OCI-M1 (cell line): Measurements from ENCODE around the gene CIB4.

Experiments used
- DNase-seq: peaks from one replicate; lab custom pipeline; 2025; lab: John Stamatoyannopoulos, UW

The CIB4 gene

GRCh38 chr2:26642429-26642828 is 1.3 kb upstream of the CIB4 start:
- DNase-seq: no peak

- peak; percentile 12 for DNase-seq
Measured at GRCh38 chr2:26640331-26640745, 828 bp downstream of the CIB4 start.

DNA sequence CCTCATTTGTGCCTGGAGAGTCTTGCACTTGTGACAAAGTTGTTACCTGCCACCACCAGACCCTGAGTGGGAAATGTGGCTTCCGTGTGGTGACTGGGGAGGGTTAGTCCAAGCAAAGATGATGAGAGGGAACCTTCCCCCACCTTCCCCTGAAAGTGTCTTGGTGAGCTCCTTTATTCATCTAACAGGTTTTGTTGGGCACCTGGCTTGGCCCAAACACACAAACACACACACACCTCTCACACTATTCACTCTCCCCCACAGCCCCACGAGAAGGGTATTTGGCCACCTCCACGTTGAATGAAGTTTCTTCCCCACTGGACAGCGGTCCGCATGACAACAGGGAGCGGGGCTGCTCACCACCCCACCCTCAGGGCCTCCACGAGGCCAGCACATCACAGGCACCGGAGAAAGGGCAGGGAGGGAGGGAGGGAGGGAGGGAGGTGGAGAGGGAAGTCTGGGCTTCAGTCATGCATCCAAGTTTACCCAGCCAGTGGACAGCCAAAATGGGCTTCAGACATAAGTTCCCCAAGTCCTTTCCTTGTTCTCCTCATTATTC is 1.4 kb downstream of the CIB4 start:
- no peak for DNase-seq

- no peak for DNase-seq
Measured at GRCh38 chr2:26637811-26638310, 3.3 kb downstream of the CIB4 start.

GRCh38 chr2:26636935-26637334 is 4.2 kb downstream of the CIB4 start:
- DNase-seq: no peak

GRCh38 chr2:26635401-26635800 is 5.8 kb downstream of the CIB4 start:
- DNase-seq: no peak

DNA sequence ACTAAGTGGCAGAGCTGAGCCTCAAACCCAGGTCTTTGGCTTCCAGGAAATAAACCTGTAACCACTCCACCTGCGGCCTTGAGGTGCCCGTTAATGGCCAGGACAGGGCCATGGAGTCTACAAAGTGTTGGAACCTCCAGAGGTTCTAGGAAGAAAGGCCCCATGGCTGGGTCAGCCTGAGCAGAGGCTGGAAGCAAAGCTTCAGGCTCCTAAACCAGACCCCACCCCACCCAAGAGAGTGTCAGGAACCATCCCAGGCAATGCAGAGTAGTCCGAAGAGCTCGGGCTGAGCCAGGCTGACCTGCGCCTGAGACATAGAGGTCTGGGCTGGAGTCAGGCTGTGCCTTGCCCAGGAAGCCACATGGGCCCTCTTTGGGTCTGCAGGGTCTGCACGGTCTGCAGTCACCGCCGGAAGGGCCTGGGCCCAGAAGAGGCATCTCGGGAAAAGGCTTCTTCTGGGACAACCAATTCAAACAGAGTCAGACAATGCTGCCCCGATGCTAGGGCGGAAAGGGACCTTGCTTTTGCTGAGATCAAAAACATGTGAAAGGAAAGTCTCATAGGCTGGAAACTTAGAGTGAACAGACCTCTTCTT is 6.4 kb downstream of the CIB4 start:
- DNase-seq: no peak

- no peak for DNase-seq
Measured at GRCh38 chr2:26633993-26634595, 7.1 kb downstream of the CIB4 start.

DNA sequence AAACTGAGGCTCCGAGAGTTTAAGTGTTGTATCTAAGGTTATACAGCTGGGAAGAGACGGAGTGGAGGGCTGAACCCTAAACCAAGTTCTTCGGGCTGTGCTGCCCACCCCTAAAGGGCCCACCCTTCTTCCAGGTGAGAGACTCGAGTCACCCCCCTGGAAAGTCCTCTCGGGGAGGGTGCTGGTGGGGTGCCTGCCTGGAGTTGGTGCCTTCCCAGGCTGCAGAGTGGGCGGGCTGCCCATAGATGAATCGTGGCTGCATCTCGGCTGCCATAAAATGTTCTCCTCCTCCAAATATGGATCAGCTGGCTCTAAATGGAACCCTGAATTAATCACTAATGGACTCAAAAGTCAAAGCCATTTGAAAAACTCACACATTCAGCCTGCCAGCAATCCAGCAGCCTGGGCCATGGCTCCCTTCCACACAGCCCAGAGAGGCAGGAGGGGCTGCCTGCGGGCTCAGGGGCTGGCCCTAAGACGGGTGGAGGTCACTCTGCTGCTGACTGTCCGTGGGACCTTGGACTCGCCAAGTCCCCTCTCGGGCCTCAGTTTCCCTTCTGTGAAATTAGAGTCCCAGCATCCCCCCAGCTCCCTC is 7.7 kb downstream of the CIB4 start:
- no peak for DNase-seq

GRCh38 chr2:26632624-26633185 is 8.5 kb downstream of the CIB4 start:
- peak; percentile 61 for DNase-seq

DNA sequence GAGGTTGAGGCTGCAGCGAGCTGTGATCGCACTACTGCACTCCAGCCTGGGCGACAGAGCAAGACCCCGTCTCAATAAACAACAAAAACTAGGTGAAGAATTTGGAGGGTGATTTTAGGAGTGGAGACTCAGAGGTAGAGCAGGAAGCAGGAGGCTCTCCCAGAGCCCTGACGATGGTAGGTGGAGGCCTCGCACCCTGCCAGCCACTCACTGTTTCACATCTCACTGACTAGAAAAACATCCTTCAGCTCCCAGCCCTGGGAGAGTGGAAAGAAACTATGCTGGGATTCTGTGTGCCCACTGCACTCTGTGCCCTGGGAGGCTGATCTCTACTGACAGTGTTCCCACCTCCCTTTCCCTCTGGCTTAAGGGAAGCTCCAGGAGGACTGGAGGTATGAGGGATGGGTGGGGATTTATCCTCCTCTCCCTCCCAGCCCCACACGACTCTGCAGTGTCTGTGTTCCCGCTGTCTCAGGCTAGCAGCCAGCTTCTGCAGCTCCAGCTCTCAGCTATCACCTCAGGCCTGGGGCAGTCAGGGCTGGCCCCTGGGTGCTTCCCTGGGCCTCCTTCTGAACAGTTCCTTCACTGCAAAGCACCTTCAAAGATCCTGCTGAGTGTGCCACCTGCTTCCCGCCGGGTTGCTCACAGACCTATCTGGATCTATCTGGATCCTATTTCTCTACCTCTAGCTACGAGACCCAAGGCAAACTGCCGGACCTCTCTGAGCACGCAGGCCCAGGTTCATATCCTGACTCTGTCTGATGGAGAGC is 9.6 kb downstream of the CIB4 start:
- no peak for DNase-seq

DNA sequence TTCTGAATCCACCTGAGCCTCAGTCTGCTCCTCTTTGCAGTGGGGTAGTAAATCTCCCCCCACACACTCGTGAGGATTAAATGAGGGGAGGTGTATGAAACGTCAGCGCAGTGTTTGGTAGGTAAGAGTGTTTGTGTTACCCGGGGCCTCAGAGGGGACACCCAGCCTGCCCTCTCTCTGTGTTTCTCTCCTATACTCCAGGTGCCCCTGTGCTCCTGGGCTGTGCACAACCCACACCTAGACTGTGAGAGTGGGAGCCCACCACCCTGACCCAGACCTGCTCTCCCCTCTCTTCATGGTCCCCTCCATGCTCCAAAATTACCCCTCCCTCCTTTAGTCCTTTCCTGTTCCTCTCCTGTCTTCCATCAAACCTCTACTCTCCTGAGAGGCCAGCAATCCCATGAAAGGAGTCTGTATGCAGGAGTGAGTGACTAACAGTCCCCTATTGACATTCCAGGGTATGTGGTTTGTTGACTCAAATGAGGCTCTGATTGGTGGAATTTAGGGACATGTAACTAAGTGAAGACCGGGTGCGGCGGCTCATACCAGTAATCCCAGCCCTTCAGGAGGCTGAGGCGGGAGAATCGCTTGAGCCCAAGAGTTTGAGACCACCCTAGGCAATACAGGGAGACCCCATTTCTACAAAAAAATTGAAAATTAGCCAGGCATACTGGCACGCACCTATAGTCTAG is 10.4 kb downstream of the CIB4 start:
- no peak for DNase-seq

GRCh38 chr2:26630235-26630634 is 10.9 kb downstream of the CIB4 start:
- no peak for DNase-seq

- DNase-seq: no peak
Measured at GRCh38 chr2:26629751-26630150, 11.4 kb downstream of the CIB4 start.

GRCh38 chr2:26629346-26629630 is 11.9 kb downstream of the CIB4 start:
- no peak for DNase-seq

DNA sequence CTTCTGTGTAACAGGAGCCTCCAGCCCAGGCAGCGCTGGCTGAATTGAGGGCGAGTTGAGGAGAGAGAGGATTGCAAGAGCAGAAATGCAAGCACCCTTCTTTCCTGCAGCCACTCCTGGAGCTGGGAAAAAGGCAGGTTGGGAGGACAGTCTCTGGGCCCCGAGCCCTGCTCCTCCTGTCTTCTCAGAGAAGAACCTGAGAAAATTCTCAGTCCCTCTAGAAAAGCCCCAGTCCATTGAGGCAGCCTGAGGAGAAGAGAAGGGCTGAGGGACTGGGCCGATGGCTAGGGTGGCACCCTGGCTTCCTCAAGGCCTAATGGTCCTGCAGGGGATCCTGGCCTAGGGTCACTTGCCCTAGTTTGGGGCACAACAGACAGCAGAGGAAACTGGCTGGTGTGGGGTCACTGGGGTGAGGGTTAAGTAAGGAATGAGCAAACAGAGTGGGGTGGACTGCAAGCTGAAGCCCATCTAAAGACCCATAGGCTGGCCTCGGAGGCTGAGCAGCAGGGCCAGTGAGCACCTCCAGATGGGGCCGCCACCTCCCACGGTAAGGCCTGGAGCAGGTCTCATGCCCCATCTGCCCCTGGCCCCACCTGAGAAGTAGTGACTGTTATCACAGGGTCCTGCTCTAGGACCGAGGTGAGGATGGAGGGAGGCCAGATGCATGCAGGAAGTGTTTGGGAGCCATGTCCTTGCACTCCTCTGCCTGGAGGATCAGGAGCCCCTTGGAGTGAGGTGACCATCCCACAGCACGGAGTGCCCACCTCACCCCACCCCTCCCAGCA is 12.4 kb downstream of the CIB4 start:
- DNase-seq: no peak

DNA sequence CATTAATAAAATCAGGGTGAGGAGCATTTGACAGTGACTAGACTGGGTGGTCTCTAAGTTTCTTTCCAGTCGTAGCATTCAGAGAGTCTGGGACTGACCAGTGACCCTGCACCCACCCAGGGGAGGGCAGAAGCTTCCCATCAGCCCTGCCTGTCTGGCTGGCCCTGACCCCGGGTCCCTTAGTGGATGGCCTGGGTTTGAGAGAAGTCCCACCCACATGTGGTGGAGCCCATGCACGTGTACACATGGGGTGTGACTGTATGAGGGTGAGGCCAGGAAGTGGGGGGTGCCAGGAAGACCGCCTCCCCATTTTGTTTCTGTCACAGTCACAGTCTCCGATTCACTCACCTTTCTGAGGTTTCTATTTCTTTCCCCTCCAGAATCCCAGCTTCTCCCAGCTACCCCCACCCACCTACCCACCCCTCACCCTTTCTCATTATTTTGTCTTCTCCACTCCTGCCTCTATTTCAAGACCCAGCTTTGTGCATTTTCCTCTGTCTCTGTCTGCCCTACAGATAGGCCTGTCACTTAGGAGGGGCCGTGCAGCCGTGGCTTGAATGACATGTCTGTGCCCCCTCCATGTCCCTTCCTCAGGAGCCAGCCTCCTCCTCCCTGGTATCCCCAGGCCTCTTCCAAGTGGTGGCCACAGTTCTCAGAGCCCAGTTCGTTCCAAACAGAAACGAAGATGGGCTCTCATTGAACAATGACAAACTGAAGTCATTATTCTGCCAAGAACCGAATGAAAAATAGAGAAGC is 13.6 kb downstream of the CIB4 start:
- DNase-seq: no peak

DNA sequence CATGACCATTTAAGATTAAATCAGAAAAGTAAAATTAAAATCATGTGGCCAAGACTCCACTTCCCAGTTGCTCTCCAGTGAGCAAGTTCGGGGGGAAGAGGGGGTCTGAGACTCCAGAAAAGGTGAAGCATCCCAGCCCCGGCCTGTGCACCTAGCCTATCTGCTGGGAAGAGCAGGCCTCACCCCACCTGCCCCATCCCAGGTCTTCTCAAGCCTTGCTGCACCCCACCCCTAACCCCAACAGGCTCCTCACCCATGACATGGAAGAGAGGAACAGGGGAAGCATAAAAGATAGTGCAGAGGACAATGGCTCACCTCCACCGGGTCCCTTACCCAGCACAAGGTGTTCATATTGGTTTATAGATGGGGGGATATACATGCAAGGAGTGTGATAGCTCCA is 14.6 kb downstream of the CIB4 start:
- no peak for DNase-seq

DNA sequence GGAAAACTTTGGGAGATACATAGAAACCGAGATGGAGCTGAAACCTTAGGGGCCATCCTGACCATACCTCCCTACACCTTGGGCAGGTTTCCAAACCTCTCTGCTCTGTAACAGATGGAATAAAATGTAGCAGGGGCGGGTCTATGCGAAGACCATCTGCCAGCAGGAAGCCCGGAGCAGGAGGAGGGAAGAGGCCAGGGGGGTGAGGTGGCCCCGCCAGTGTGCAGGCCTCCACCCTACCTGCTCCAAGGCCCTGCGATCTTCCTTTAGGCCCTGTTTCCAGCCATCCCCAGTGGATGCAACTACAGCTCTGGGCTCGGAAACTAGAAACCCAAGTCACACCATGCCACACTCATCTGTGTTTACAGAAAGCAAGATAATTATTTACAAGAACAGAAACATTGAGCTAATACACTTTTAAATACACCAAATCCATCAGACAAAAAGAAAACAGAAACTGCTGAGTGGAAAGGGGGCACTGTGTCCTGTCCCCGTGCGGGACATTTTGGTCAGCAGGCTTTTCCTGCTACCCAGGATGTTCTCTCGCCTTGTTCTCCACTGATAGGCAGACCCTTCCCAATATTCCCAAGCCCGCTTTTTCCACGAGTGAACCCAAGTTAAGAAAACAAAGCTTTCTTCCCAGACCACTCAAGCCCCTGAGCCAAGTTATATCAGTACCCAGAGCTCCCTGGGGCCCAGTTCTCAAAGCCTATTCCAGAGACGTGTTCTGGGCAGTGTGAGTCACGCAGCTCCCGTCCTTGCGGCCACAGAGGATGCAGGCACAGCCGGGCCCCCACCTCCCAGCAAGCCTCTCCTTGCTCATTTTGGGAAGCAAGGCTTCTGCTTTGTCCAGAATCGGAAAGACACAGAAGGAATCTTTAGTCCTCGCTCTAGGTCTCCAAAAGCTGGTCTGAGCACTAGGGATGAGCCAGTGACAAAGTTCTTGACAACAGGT is 17.3 kb downstream of the CIB4 start:
- DNase-seq: no peak
